ENCODE measurements around the gene PEMT. TPM values are rescaled to one million over a fixed set of nuclear protein-coding genes. Genes with fewer than 3 reads are reported as not detected.

Gene PEMT
- total and polyA plus RNA-seq, 2 experiments from 2014 or later, result 54.8 to 55.2 TPM

DNA sequence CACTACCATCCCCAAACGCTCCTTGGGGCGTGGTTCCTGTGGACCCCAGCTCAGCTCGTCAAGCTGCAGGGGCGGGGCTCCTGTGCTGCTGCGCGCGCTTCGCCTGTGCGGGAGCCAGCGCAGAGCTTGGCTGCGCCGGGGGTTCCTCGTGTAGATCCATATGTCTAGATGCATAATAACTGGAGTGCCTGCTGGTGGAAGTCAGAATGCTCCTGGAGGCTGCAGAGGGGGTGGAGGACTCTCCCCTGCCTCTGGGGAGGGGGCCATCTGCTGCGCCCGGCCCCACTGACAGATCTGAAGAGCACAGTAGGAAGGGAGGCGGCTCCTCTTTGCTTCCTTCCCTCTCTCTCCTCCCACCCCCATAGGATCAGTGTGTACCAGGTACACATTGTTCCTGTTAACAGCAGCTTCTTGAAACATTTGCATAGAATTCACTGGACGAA, 99.9 kb downstream of the PEMT start:
- Histone ChIP-seq H4K20me1 (replicated peaks; ENCODE audit: insufficient read depth) (peaks cover 35% of the 10 kb centered on the region; the same call in 1 of the 2 replicates), H3K27ac (ENCODE audit: low read depth) (no peak overlapping the region), H3K9me2 (ENCODE audit: insufficient read depth) (no peaks in the 10 kb centered on the region), H2AFZ (no peak overlapping the region), H3K4me2 (no peak overlapping the region), H3K4me3 (no peak overlapping the region), H3K79me2 (replicated peaks; ENCODE audit: insufficient read depth) (no peaks in the 10 kb centered on the region), H3F3A (replicated peaks; ENCODE audit: low read depth) (peaks cover 3% of the 10 kb centered on the region), H3K4me1 (ENCODE audit: insufficient read depth) (peaks cover 24% of the 10 kb centered on the region), H3K36me3 (ENCODE audit: insufficient read depth) (peaks cover 7% of the 10 kb centered on the region), H3K27me3 (ENCODE audit: insufficient read depth) (peaks cover 25% of the 10 kb centered on the region)
- Mint-ChIP-seq H3K9me3 (no peaks in the 10 kb centered on the region; the same call in 2 of the 3 replicates), H3K36me3 (ENCODE audit: low read depth) (peaks cover 38% of the 10 kb centered on the region), H3K27ac (no peak overlapping the region), H3K27me3 (ENCODE audit: insufficient read depth, low read depth, poor library complexity) (peaks cover 26% of the 10 kb centered on the region), H3K4me3 (no peak overlapping the region), H3K4me1 (peaks cover 35% of the 10 kb centered on the region)
- no peak for ATAC-seq
- no peak for TF ChIP-seq JUNB (IDR thresholded peaks at IDR 0.05; ENCODE audit: unreplicated experiment)
- TF ChIP-seq ZNF462 (CRISPR knock-in tag; IDR thresholded peaks at IDR 0.05), result no peak
- TF ChIP-seq STAT1 (IDR thresholded peaks at IDR 0.05; ENCODE audit: unreplicated experiment), result no peak
- TF ChIP-seq POLR2AphosphoS5 (IDR thresholded peaks at IDR 0.05; ENCODE audit: low read depth), result no peak
- TF ChIP-seq, protein P1, sequence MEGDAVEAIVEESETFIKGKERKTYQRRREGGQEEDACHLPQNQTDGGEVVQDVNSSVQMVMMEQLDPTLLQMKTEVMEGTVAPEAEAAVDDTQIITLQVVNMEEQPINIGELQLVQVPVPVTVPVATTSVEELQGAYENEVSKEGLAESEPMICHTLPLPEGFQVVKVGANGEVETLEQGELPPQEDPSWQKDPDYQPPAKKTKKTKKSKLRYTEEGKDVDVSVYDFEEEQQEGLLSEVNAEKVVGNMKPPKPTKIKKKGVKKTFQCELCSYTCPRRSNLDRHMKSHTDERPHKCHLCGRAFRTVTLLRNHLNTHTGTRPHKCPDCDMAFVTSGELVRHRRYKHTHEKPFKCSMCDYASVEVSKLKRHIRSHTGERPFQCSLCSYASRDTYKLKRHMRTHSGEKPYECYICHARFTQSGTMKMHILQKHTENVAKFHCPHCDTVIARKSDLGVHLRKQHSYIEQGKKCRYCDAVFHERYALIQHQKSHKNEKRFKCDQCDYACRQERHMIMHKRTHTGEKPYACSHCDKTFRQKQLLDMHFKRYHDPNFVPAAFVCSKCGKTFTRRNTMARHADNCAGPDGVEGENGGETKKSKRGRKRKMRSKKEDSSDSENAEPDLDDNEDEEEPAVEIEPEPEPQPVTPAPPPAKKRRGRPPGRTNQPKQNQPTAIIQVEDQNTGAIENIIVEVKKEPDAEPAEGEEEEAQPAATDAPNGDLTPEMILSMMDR (conservative IDR thresholded peaks at IDR 0.05; ENCODE audit: low read depth in 2 of 2), result no peak
- no peak for TF ChIP-seq NANOG (IDR thresholded peaks at IDR 0.05; ENCODE audit: borderline replicate concordance)
- no peak for TF ChIP-seq EZH2phosphoT487 (IDR thresholded peaks at IDR 0.05; ENCODE audit: unreplicated experiment)
- no peak for TF ChIP-seq ZNF114 (CRISPR knock-in tag; IDR thresholded peaks at IDR 0.05)
- no peak for TF ChIP-seq CREB1 (CRISPR knock-in tag; IDR thresholded peaks at IDR 0.05; ENCODE audit: low read depth)
- DNase-seq (ENCODE audit: low spot score), result no peak
